GM23338 (cell line): ENCODE results near the gene UMODL1. TPM values are rescaled to one million over a fixed set of nuclear protein-coding genes. Genes with fewer than 3 reads are reported as not detected.
A peak's percentile ranks its signal among the peaks of the same experiment; 100 is the strongest.

Experiments
- ATAC-seq: fragments of 200-7000 bp; cut with Tn5 transposase; 3 replicates; pipeline ENCODE4 v1.9.1; 2020
- DNase-seq: peaks from one replicate; pipeline ENCODE4 v3.0.0-alpha.2; 2015; ENCODE audit warnings: low spot score
- H2AFZ ChIP-seq: fragments of 200-600 bp; sonication (generic); 2 replicates; pipeline ENCODE4 v1.8.0; 2016; ENCODE audit warnings: antibody characterized with exemption, mild to moderate bottlenecking, moderate library complexity
- H3F3A ChIP-seq: fragments of 200-600 bp; sonication (generic); replicated peaks from 2 replicates; pipeline ENCODE4 v1.8.0; 2017; ENCODE audit warnings: antibody characterized with exemption, mixed run types, low read depth
- H3K27ac ChIP-seq: fragments of 200-600 bp; sonication (generic); 2 replicates; pipeline ENCODE4 v1.6.1; 2016; ENCODE audit warnings: low read depth
- H3K27me3 ChIP-seq: fragments of 200-600 bp; sonication (generic); 2 replicates; pipeline ENCODE4 v1.8.0; 2016; ENCODE audit warnings: mild to moderate bottlenecking, mixed run types, moderate library complexity; ENCODE audit not compliant: insufficient read depth
- H3K36me3 ChIP-seq: fragments of 200-600 bp; sonication (generic); 2 replicates; pipeline ENCODE4 v1.8.0; 2016; ENCODE audit warnings: mild to moderate bottlenecking; ENCODE audit not compliant: insufficient read depth
- H3K4me1 ChIP-seq: fragments of 200-600 bp; sonication (generic); 2 replicates; pipeline ENCODE4 v1.8.0; 2016; ENCODE audit warnings: mild to moderate bottlenecking, moderate library complexity; ENCODE audit not compliant: insufficient read depth
- H3K4me2 ChIP-seq: fragments of 200-600 bp; sonication (generic); 2 replicates; pipeline ENCODE4 v1.7.1; 2017; ENCODE audit warnings: mixed run types
- H3K4me3 ChIP-seq: fragments of 200-600 bp; sonication (generic); 2 replicates; pipeline ENCODE4 v1.6.1; 2016; ENCODE audit warnings: mixed run types
- H3K79me2 ChIP-seq: fragments of 200-600 bp; sonication (generic); replicated peaks from 2 replicates; pipeline ENCODE4 v1.8.0; 2017; ENCODE audit warnings: mild to moderate bottlenecking; ENCODE audit not compliant: insufficient read depth
- H3K9me2 ChIP-seq: fragments of 200-600 bp; sonication (generic); 2 replicates; pipeline ENCODE4 v1.8.0; 2017; ENCODE audit not compliant: insufficient read depth
- H4K20me1 ChIP-seq: fragments of 200-600 bp; sonication (generic); replicated peaks from 2 replicates; pipeline ENCODE4 v1.8.0; 2017; ENCODE audit warnings: mild to moderate bottlenecking; ENCODE audit not compliant: insufficient read depth
- H3K27ac Mint-ChIP-seq: 2 replicates; pipeline ENCODE4 v1.8.0; 2020; ENCODE audit warnings: inconsistent platforms, mild to moderate bottlenecking, moderate library complexity, mixed read lengths
- H3K27me3 Mint-ChIP-seq: 3 replicates; pipeline ENCODE4 v1.8.0; 2022; ENCODE audit warnings: low read depth, mild to moderate bottlenecking, moderate library complexity, mixed read lengths, inconsistent platforms; ENCODE audit not compliant: insufficient read depth, poor library complexity
- H3K36me3 Mint-ChIP-seq: 3 replicates; pipeline ENCODE4 v1.8.0; 2021; ENCODE audit warnings: low read depth, mild to moderate bottlenecking, inconsistent platforms, moderate library complexity, mixed read lengths
- H3K4me1 Mint-ChIP-seq: 3 replicates; pipeline ENCODE4 v1.8.0; 2020; ENCODE audit warnings: mild to moderate bottlenecking, inconsistent platforms, mixed read lengths
- H3K4me3 Mint-ChIP-seq: 3 replicates; pipeline ENCODE4 v1.8.0; 2021; ENCODE audit warnings: moderate library complexity, mild to moderate bottlenecking, inconsistent platforms, mixed read lengths
- H3K9me3 Mint-ChIP-seq: 3 replicates; pipeline ENCODE4 v1.8.0; 2020; ENCODE audit warnings: moderate library complexity, mild to moderate bottlenecking, inconsistent platforms, mixed read lengths
- EZH2 ChIP-seq: fragments of 200-600 bp; sonication (generic); IDR thresholded peaks from one replicate; pipeline ENCODE4 v1.8.0; 2017; ENCODE audit warnings: antibody characterized with exemption, mild to moderate bottlenecking, low read depth; ENCODE audit not compliant: unreplicated experiment
- JUNB ChIP-seq: IDR thresholded peaks from one replicate; pipeline ENCODE4 v1.6.1; 2016; ENCODE audit warnings: antibody characterized with exemption; ENCODE audit not compliant: unreplicated experiment
- REST ChIP-seq: IDR thresholded peaks from one replicate; pipeline ENCODE4 v1.6.1; 2018; ENCODE audit warnings: antibody characterized with exemption; ENCODE audit not compliant: unreplicated experiment
- STAT1 ChIP-seq: IDR thresholded peaks from one replicate; pipeline ENCODE4 v1.6.1; 2016; ENCODE audit warnings: antibody characterized with exemption; ENCODE audit not compliant: unreplicated experiment
- ZNF114 ChIP-seq: fragments of 250-450 bp; sonication (Bioruptor Pico); IDR thresholded peaks from 2 replicates; pipeline ENCODE4 v1.5.0; 2020; ENCODE audit warnings: mild to moderate bottlenecking, moderate library complexity
- ZNF331 ChIP-seq: fragments of 250-450 bp; sonication (Bioruptor Pico); IDR thresholded peaks from 2 replicates; pipeline ENCODE4 v1.5.0; 2020; ENCODE audit warnings: low read depth, mild to moderate bottlenecking, moderate library complexity
- polyA plus RNA-seq: library from polyadenylated mRNA; unstranded; fragments of >200 nt; fragmentation: Nextera tagmentation; extraction: Ambion mirVana; gene quantifications from 2 replicates; pipeline ENCODE4 v1.2.1, GENCODE V29; 2016
- total RNA-seq: library from RNA; depleted of rRNA; stranded (reverse); fragments of >200 nt; shearing (Covaris generic); gene quantifications from 2 replicates; pipeline ENCODE4 v1.2.3, GENCODE V29; 2014
- TF ChIP-seq, protein P1 (sequence below): IDR thresholded peaks from 2 replicates; pipeline ENCODE4 v1.6.1; 2016; ENCODE audit warnings: antibody characterized with exemption
- TF ChIP-seq, protein P2 (sequence below), 2 experiments: fragments of 200-600 bp in 1 of 2; sonication (generic) in 1 of 2; conservative IDR thresholded peaks; 2 replicates each; pipeline versions ENCODE4 v1.5.1 to v1.6.1; 2016 to 2017; ENCODE audit warnings: antibody characterized with exemption in 2 of 2, low read depth in 2 of 2, mild to moderate bottlenecking in 2 of 2, moderate library complexity in 1 of 2

UMODL1 gene
- total and polyA plus RNA-seq, 2 experiments from 2014 or later: not detected

GRCh38 chr21:42144679-42145568 lies 73.8 kb downstream of the UMODL1 start:
- DNase-seq: no peak

GRCh38 chr21:42145569-42146272 lies 74.6 kb downstream of the UMODL1 start:
- peak; percentile 84 for ATAC-seq
- Mint-ChIP-seq H3K4me1 (peaks cover 4% of the 10 kb centered on the region; the same call in 1 of the 3 replicates), H3K36me3 (no peaks in the 10 kb centered on the region), H3K27ac (no peak overlapping the region), H3K9me3 (no peaks in the 10 kb centered on the region; the same call in 2 of the 3 replicates), H3K4me3 (no peak overlapping the region), H3K27me3 (peaks cover 13% of the 10 kb centered on the region)
- Histone ChIP-seq H3K4me2 (no peak overlapping the region), H4K20me1 (no peaks in the 10 kb centered on the region), H2AFZ (peak overlapping the region; percentile 90; the same call in 1 of the 2 replicates), H3K4me3 (no peak overlapping the region), H3K27ac (no peak overlapping the region), H3K79me2 (no peaks in the 10 kb centered on the region), H3F3A (no peaks in the 10 kb centered on the region), H3K9me2 (no peaks in the 10 kb centered on the region), H3K4me1 (peaks cover 3% of the 10 kb centered on the region; the same call in 1 of the 2 replicates), H3K36me3 (no peaks in the 10 kb centered on the region), H3K27me3 (no peaks in the 10 kb centered on the region)
- DNase-seq: peak; percentile 81
- TF ChIP-seq ZNF331: no peak
- no peak for TF ChIP-seq REST
- no peak for TF ChIP-seq JUNB
- TF ChIP-seq ZNF114 (CRISPR knock-in tag): no peak

More at GRCh38 chr21:42144679-42145568, 73.8 kb downstream of the UMODL1 start:
- no peaks in the 10 kb centered on the region for H3K36me3 Mint-ChIP-seq
- Histone ChIP-seq H3K4me3 (no peak overlapping the region), H3K27ac (no peak overlapping the region), H3K4me1 (peaks cover 3% of the 10 kb centered on the region; the same call in 1 of the 2 replicates), H4K20me1 (no peaks in the 10 kb centered on the region), H3K27me3 (no peaks in the 10 kb centered on the region), H3K36me3 (no peaks in the 10 kb centered on the region), H3K9me2 (no peaks in the 10 kb centered on the region), H3K79me2 (no peaks in the 10 kb centered on the region), H3F3A (no peaks in the 10 kb centered on the region), H2AFZ (no peak overlapping the region), H3K4me2 (no peak overlapping the region)
- TF ChIP-seq, protein P1, sequence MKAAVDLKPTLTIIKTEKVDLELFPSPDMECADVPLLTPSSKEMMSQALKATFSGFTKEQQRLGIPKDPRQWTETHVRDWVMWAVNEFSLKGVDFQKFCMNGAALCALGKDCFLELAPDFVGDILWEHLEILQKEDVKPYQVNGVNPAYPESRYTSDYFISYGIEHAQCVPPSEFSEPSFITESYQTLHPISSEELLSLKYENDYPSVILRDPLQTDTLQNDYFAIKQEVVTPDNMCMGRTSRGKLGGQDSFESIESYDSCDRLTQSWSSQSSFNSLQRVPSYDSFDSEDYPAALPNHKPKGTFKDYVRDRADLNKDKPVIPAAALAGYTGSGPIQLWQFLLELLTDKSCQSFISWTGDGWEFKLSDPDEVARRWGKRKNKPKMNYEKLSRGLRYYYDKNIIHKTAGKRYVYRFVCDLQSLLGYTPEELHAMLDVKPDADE: no peak
- TF ChIP-seq JUNB (no peak), ZNF114 (CRISPR knock-in tag) (no peak), EZH2 (no peak), STAT1 (no peak)
- TF ChIP-seq, protein P2, sequence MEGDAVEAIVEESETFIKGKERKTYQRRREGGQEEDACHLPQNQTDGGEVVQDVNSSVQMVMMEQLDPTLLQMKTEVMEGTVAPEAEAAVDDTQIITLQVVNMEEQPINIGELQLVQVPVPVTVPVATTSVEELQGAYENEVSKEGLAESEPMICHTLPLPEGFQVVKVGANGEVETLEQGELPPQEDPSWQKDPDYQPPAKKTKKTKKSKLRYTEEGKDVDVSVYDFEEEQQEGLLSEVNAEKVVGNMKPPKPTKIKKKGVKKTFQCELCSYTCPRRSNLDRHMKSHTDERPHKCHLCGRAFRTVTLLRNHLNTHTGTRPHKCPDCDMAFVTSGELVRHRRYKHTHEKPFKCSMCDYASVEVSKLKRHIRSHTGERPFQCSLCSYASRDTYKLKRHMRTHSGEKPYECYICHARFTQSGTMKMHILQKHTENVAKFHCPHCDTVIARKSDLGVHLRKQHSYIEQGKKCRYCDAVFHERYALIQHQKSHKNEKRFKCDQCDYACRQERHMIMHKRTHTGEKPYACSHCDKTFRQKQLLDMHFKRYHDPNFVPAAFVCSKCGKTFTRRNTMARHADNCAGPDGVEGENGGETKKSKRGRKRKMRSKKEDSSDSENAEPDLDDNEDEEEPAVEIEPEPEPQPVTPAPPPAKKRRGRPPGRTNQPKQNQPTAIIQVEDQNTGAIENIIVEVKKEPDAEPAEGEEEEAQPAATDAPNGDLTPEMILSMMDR (conservative IDR thresholded peaks at IDR 0.05; ENCODE audit: low read depth in 2 of 2): no peak
- no peak overlapping the region for H3K4me3 Mint-ChIP-seq
- no peaks in the 10 kb centered on the region; the same call in 2 of the 3 replicates for H3K9me3 Mint-ChIP-seq
- H3K27me3 Mint-ChIP-seq: peaks cover 13% of the 10 kb centered on the region
- no peak for ATAC-seq
- H3K4me1 Mint-ChIP-seq: peaks cover 4% of the 10 kb centered on the region; the same call in 1 of the 3 replicates
- no peak overlapping the region for H3K27ac Mint-ChIP-seq
